ENCODE results near the gene TSPAN3. TPM values are rescaled to one million over a fixed set of nuclear protein-coding genes. Genes with fewer than 3 reads are reported as not detected.

The TSPAN3 gene
- total RNA-seq, 1 experiment from 2014 or later = 237 TPM

DNA sequence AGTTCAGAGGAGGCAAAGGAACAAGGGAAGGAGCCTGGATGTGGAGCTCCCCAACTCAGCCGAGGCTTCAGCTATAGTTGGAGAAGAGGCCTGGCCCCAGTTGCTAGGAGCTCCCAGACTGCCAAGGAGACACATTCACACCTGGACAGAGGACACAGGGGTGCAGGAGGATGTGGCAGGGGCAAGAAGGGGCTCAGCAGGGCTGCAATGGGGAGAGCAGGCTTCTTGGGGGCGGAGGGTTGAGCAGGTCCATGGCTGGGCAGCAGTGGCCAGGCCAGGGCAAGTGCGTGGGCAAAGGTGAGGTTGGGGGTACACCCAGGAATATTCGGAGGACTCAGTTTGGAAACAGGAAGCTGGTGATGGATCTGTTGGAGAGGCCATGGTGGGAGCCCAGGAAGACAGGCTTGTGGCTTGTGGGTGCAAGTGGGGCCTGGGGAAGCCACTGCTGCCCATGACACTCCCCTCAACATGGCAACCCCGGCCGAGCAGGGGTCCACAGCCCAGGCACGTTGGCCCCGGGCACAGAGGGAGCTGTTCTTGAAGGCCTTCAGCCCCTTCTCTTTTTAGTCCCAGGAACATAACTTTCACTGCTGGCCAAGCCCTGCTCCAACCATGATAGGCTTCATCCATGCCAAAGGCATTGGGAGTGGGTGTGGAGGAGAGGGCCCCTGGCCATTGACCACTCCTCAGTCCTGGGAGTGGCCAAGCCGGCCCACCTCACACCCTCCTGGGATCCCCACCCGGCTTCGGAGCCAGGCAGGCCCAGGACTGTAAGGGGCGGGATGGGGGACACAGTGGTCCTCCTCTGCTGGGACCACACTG lies 33.3 kb downstream of the TSPAN3 start:
- Mint-ChIP-seq H3K4me1 (ENCODE audit: low read depth, unreplicated experiment) (peaks cover 13% of the 10 kb centered on the region), H3K36me3 (ENCODE audit: insufficient read depth, unreplicated experiment) (peaks cover 69% of the 10 kb centered on the region), H3K27ac (ENCODE audit: unreplicated experiment) (peak overlapping the region; percentile 64), H3K9me3 (ENCODE audit: unreplicated experiment) (no peaks in the 10 kb centered on the region), H3K4me3 (ENCODE audit: unreplicated experiment) (peak overlapping the region; percentile 48), H3K27me3 (ENCODE audit: insufficient read depth, unreplicated experiment) (no peaks in the 10 kb centered on the region)
- H3K4me3 ChIP-seq (ENCODE audit: low read depth, low read length) = no peak overlapping the region
- POLR2A ChIA-PET = no interaction called here
- no peaks in the 10 kb centered on the region for H3K4me1 ChIP-seq
- no peaks in the 10 kb centered on the region; the same call in 1 of the 2 replicates for H3K36me3 ChIP-seq (ENCODE audit: control insufficient read depth, insufficient read depth, low read length)
- no peaks in the 10 kb centered on the region for H3K27me3 ChIP-seq (replicated peaks; ENCODE audit: control insufficient read depth, insufficient read depth, low read length)
- peak in 1 of 2 experiments; percentile 27 for DNase-seq
- H3K9me3 ChIP-seq = no peaks in the 10 kb centered on the region
- no TSS peak for BruUV-seq (replicated peaks)
- TF ChIP-seq, protein P1, sequence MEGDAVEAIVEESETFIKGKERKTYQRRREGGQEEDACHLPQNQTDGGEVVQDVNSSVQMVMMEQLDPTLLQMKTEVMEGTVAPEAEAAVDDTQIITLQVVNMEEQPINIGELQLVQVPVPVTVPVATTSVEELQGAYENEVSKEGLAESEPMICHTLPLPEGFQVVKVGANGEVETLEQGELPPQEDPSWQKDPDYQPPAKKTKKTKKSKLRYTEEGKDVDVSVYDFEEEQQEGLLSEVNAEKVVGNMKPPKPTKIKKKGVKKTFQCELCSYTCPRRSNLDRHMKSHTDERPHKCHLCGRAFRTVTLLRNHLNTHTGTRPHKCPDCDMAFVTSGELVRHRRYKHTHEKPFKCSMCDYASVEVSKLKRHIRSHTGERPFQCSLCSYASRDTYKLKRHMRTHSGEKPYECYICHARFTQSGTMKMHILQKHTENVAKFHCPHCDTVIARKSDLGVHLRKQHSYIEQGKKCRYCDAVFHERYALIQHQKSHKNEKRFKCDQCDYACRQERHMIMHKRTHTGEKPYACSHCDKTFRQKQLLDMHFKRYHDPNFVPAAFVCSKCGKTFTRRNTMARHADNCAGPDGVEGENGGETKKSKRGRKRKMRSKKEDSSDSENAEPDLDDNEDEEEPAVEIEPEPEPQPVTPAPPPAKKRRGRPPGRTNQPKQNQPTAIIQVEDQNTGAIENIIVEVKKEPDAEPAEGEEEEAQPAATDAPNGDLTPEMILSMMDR (IDR thresholded peaks at IDR 0.05; ENCODE audit: insufficient read depth in 1 of 2, low read depth in 1 of 2, low read length in 1 of 2, severe bottlenecking in 1 of 2, unreplicated experiment in 1 of 2) = no peak
- CTCF ChIA-PET = no interaction called here
- intact Hi-C loops (cut with micrococcal nuclease; ENCODE audit: unreplicated experiment) = no loop called here

DNA sequence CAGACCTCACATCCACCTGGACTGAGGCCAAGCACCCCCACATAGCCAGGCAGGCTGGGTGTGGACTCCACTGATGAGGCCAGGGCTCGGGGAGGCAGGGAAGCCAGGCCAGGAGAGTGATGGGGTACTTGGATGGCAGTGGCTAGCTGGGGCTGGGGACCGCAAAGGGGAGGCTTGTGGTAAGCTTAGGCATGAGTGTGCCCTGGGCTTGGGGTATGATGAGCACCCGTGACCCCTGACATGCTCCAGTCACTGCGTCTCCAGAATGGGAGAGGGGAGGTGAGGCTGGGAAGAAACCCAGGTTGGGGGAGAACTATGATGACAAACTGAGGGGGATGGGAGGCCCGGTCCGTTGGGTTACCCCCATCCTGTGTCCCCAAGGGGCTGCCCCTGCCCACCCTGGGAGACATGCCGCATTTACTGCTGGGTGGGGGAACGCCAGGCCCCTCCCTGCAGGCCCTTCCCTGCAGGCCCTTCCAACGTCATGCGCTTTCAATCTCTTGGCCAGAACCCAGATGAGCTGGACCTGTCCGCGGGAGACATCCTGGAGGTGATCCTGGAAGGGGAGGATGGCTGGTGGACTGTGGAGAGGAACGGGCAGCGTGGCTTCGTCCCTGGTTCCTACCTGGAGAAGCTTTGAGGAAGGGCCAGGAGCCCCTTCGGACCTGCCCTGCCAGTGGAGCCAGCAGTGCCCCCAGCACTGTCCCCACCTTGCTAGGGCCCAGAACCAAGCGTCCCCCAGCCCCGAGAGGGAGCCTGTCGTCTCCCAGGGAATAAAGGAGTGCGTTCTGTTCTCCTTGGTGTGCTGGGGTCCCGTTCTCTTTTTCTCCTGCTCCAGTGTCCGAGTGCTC lies 34.1 kb downstream of the TSPAN3 start:
- intact Hi-C loops (cut with micrococcal nuclease; ENCODE audit: unreplicated experiment) = no loop called here
- H3K36me3 Mint-ChIP-seq (ENCODE audit: insufficient read depth, unreplicated experiment) = peaks cover 69% of the 10 kb centered on the region
- peak overlapping the region; percentile 48 for H3K4me3 Mint-ChIP-seq (ENCODE audit: unreplicated experiment)
- POLR2A ChIA-PET = no interaction called here
- H3K27me3 Mint-ChIP-seq (ENCODE audit: insufficient read depth, unreplicated experiment) = no peaks in the 10 kb centered on the region
- no peaks in the 10 kb centered on the region for H3K9me3 ChIP-seq
- peak overlapping the region; percentile 64 for H3K27ac Mint-ChIP-seq (ENCODE audit: unreplicated experiment)
- no peaks in the 10 kb centered on the region for H3K27me3 ChIP-seq (replicated peaks; ENCODE audit: control insufficient read depth, insufficient read depth, low read length)
- CTCF ChIA-PET = interaction anchor here (0.8 kb wide), 1 partner anchor 10 kb away, joined by 3 read pairs; no protein-coding TSS in a partner anchor
- H3K4me3 ChIP-seq (ENCODE audit: low read depth, low read length) = no peak overlapping the region
- no peaks in the 10 kb centered on the region for H3K9me3 Mint-ChIP-seq (ENCODE audit: unreplicated experiment)
- peak in 1 of 2 experiments; percentile 25 for DNase-seq
- peaks cover 13% of the 10 kb centered on the region for H3K4me1 Mint-ChIP-seq (ENCODE audit: low read depth, unreplicated experiment)
- no TSS peak for BruUV-seq (replicated peaks)
- TF ChIP-seq, protein P1 (IDR thresholded peaks at IDR 0.05; ENCODE audit: insufficient read depth in 1 of 2, low read depth in 1 of 2, low read length in 1 of 2, severe bottlenecking in 1 of 2, unreplicated experiment in 1 of 2) = no peak
- H3K4me1 ChIP-seq = no peaks in the 10 kb centered on the region
- H3K36me3 ChIP-seq (ENCODE audit: control insufficient read depth, insufficient read depth, low read length) = no peaks in the 10 kb centered on the region; the same call in 1 of the 2 replicates

DNA sequence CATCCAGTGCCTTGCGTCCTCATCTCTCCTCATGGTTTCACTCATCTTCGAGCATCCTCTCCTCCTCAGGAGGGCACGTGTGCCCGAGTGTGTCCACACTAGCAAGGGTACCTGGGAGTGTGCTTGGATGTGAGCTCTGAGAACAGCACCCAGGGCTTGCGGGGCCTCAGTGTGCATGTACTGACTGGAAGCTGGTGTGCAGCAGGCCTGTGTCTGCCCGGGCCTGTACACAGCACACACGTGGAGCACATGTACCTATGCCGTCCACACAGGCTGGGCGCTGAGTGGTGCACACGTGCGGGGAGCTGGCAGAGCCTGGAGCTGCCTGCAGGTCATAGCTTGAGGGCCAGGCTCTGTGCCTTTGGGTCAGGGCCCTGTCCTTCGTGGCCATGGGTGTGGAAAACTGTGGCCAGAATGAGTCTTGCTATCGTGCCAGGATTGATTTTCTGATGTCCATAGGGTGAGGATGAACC lies 34.9 kb downstream of the TSPAN3 start:
- H3K36me3 Mint-ChIP-seq (ENCODE audit: insufficient read depth, unreplicated experiment) = peaks cover 69% of the 10 kb centered on the region
- intact Hi-C loops (cut with micrococcal nuclease; ENCODE audit: unreplicated experiment) = no loop called here

More for the DNA sequence above, 34.9 kb downstream of the TSPAN3 start:
- no peak overlapping the region for H3K4me3 ChIP-seq (ENCODE audit: low read depth, low read length)
- no peaks in the 10 kb centered on the region for H3K4me1 ChIP-seq
- no TSS peak for BruUV-seq (replicated peaks)
- ChIA-PET CTCF (interaction anchor here (0.5 to 0.8 kb wide), 2 partner anchors 9 to 56 kb away, joined by 3 read pairs; no protein-coding TSS in a partner anchor), POLR2A (no interaction called here)
- peaks cover 13% of the 10 kb centered on the region for H3K4me1 Mint-ChIP-seq (ENCODE audit: low read depth, unreplicated experiment)
- H3K27ac Mint-ChIP-seq (ENCODE audit: unreplicated experiment) = peak overlapping the region; percentile 16
- no peaks in the 10 kb centered on the region for H3K27me3 ChIP-seq (replicated peaks; ENCODE audit: control insufficient read depth, insufficient read depth, low read length)
- H3K9me3 ChIP-seq = no peaks in the 10 kb centered on the region
- TF ChIP-seq, protein P1 (IDR thresholded peaks at IDR 0.05; ENCODE audit: insufficient read depth in 1 of 2, low read depth in 1 of 2, low read length in 1 of 2, severe bottlenecking in 1 of 2, unreplicated experiment in 1 of 2) = no peak
- H3K9me3 Mint-ChIP-seq (ENCODE audit: unreplicated experiment) = no peaks in the 10 kb centered on the region
- H3K36me3 ChIP-seq (ENCODE audit: control insufficient read depth, insufficient read depth, low read length) = no peaks in the 10 kb centered on the region; the same call in 1 of the 2 replicates
- no peak for DNase-seq
- no peak overlapping the region for H3K4me3 Mint-ChIP-seq (ENCODE audit: unreplicated experiment)
- no peaks in the 10 kb centered on the region for H3K27me3 Mint-ChIP-seq (ENCODE audit: insufficient read depth, unreplicated experiment)

All from Caco-2 (cell line).